HG03175 (cell line): ENCODE measurements around the gene CSF1R.
A peak's percentile ranks its signal among the peaks of the same experiment; 100 is the strongest.
"Not testable (repeated sequence)": the region's sequence is repeated elsewhere in the genome, so short reads cannot be mapped to it uniquely, and the experiment has no call there.

Experiments
- ATAC-seq: cut with Tn5 transposase; IDR thresholded peaks from one replicate; pipeline ENCODE4 v1.9.1; 2021; ENCODE audit warnings: mild to moderate bottlenecking, moderate library complexity; ENCODE audit not compliant: unreplicated experiment

The CSF1R gene

GRCh38 chr5:150057511-150057910 is 28.8 kb downstream of the CSF1R start:
- no peak for ATAC-seq

GRCh38 chr5:150057052-150057451 is 29.3 kb downstream of the CSF1R start:
- no peak for ATAC-seq

GRCh38 chr5:150056075-150056443 is 30.3 kb downstream of the CSF1R start:
- no peak for ATAC-seq

GRCh38 chr5:150055326-150056074 is 30.9 kb downstream of the CSF1R start:
- ATAC-seq: no peak

- ATAC-seq: no peak
Measured at GRCh38 chr5:150054569-150054968, 31.8 kb downstream of the CSF1R start.

GRCh38 chr5:150053713-150054392 is 32.5 kb downstream of the CSF1R start:
- no peak for ATAC-seq

GRCh38 chr5:150052956-150053712 is 33.2 kb downstream of the CSF1R start:
- no peak for ATAC-seq

GRCh38 chr5:150052226-150052955 is 34.0 kb downstream of the CSF1R start:
- ATAC-seq: no peak

- ATAC-seq: no peak
Measured at GRCh38 chr5:150051657-150052195, 34.6 kb downstream of the CSF1R start.

- not testable (repeated sequence) for ATAC-seq
Measured at GRCh38 chr5:150050172-150050811, 36.1 kb downstream of the CSF1R start.

GRCh38 chr5:150046031-150046430 is 40.3 kb downstream of the CSF1R start:
- ATAC-seq: no peak

- no peak for ATAC-seq
Measured at GRCh38 chr5:150045549-150045948, 40.8 kb downstream of the CSF1R start.

GRCh38 chr5:150044712-150045111 is 41.6 kb downstream of the CSF1R start:
- no peak for ATAC-seq

- ATAC-seq: no peak
Measured at GRCh38 chr5:150044329-150044681, 42.0 kb downstream of the CSF1R start.

GRCh38 chr5:150043657-150044328 is 42.6 kb downstream of the CSF1R start:
- no peak for ATAC-seq

- no peak for ATAC-seq
Measured at GRCh38 chr5:150042459-150042858, 43.9 kb downstream of the CSF1R start.

- no peak for ATAC-seq
Measured at GRCh38 chr5:150038547-150038946, 47.8 kb downstream of the CSF1R start.

GRCh38 chr5:150036513-150036912 is 49.8 kb downstream of the CSF1R start:
- no peak for ATAC-seq

GRCh38 chr5:150035139-150035895 is 51.0 kb downstream of the CSF1R start:
- ATAC-seq: peak; percentile 94
